Measurements from ENCODE around the gene UCHL3. TPM values are rescaled to one million over a fixed set of nuclear protein-coding genes. Genes with fewer than 3 reads are reported as not detected.

UCHL3 gene
- total RNA-seq, 1 experiment from 2014 or later, result 54.7 TPM

DNA sequence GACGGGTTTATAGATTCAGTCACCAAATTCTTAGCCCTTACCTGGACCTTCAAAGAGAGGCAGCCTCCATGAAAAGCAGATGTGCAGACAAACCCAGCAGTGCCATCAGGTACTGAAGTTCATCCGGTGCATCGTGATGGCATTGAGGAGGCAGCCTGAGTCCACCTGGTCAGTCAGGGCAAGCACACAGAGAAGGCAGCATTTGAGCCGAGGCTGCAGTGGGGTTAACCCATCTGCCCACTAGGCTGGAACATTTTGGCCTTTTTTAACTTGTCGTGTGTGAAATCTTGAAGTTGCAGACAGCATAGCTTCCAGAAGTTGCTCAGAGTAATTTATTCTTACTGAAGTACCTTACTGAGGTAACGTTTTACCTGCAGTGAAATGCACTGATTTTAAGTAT lies 91.4 kb downstream of the UCHL3 start:
- no TSS peak for BruUV-seq (replicated peaks)
- intact Hi-C loops (cut with micrococcal nuclease; ENCODE audit: unreplicated experiment), result no loop called here
- Histone ChIP-seq H3K36me3 (ENCODE audit: insufficient read depth, low read length, poor library complexity, severe bottlenecking) (no peaks in the 10 kb centered on the region), H3K27ac (ENCODE audit: low read depth, low read length, poor library complexity, severe bottlenecking) (no peak overlapping the region), H3K4me3 (ENCODE audit: low read depth, low read length, poor library complexity, severe bottlenecking) (no peak overlapping the region), H3K4me1 (ENCODE audit: insufficient read depth, low read length, poor library complexity, severe bottlenecking) (no peaks in the 10 kb centered on the region), H3K27me3 (replicated peaks; ENCODE audit: insufficient read depth, low read depth, low read length, poor library complexity) (peaks cover 20% of the 10 kb centered on the region), H3K9me3 (ENCODE audit: low read depth, low read length, poor library complexity, severe bottlenecking) (no peaks in the 10 kb centered on the region)
- TF ChIP-seq, protein P1, sequence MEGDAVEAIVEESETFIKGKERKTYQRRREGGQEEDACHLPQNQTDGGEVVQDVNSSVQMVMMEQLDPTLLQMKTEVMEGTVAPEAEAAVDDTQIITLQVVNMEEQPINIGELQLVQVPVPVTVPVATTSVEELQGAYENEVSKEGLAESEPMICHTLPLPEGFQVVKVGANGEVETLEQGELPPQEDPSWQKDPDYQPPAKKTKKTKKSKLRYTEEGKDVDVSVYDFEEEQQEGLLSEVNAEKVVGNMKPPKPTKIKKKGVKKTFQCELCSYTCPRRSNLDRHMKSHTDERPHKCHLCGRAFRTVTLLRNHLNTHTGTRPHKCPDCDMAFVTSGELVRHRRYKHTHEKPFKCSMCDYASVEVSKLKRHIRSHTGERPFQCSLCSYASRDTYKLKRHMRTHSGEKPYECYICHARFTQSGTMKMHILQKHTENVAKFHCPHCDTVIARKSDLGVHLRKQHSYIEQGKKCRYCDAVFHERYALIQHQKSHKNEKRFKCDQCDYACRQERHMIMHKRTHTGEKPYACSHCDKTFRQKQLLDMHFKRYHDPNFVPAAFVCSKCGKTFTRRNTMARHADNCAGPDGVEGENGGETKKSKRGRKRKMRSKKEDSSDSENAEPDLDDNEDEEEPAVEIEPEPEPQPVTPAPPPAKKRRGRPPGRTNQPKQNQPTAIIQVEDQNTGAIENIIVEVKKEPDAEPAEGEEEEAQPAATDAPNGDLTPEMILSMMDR (conservative IDR thresholded peaks at IDR 0.05; ENCODE audit: low read depth, low read length), result no peak
- no peak for TF ChIP-seq EZH2 (IDR thresholded peaks at IDR 0.05; ENCODE audit: borderline replicate concordance, low read depth, low read length, poor library complexity, severe bottlenecking)
- POLR2A ChIA-PET (ENCODE audit: low non-redundant PET), result no interaction called here
- CTCF ChIA-PET, result no interaction called here
- DNase-seq (ENCODE audit: low spot score), result no peak

DNA sequence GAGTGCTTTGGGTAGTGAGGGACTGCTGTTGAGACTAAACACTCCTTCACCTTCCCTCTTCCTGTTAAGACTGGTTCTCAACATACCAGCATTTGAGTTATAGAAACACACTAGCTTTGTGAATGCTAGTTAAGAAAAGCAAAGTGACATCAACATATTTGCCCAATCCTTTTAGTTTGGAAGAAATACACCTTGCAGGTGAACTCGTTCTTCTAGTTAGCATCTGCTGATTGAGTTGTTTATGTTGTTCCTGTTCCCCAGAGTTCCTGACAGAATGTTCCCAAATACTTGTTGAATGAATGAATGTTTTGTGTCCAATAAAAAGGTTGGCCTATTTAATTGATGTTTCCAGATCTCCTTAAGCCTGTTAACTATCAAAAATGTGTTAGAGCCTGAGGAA lies 93.6 kb downstream of the UCHL3 start:
- DNase-seq (ENCODE audit: low spot score), result no peak
- no peaks in the 10 kb centered on the region for H3K36me3 ChIP-seq (ENCODE audit: insufficient read depth, low read length, poor library complexity, severe bottlenecking)
- H3K27me3 ChIP-seq (replicated peaks; ENCODE audit: insufficient read depth, low read depth, low read length, poor library complexity), result peaks cover 1% of the 10 kb centered on the region
- intact Hi-C loops (cut with micrococcal nuclease; ENCODE audit: unreplicated experiment), result no loop called here
- POLR2A ChIA-PET (ENCODE audit: low non-redundant PET), result no interaction called here
- no TSS peak for BruUV-seq (replicated peaks)
- no peak overlapping the region for H3K4me3 ChIP-seq (ENCODE audit: low read depth, low read length, poor library complexity, severe bottlenecking)
- CTCF ChIA-PET, result no interaction called here
- H3K27ac ChIP-seq (ENCODE audit: low read depth, low read length, poor library complexity, severe bottlenecking), result no peak overlapping the region
- H3K9me3 ChIP-seq (ENCODE audit: low read depth, low read length, poor library complexity, severe bottlenecking), result no peaks in the 10 kb centered on the region
- no peaks in the 10 kb centered on the region for H3K4me1 ChIP-seq (ENCODE audit: insufficient read depth, low read length, poor library complexity, severe bottlenecking)
- TF ChIP-seq, protein P1 (conservative IDR thresholded peaks at IDR 0.05; ENCODE audit: low read depth, low read length), result no peak
- TF ChIP-seq EZH2 (IDR thresholded peaks at IDR 0.05; ENCODE audit: borderline replicate concordance, low read depth, low read length, poor library complexity, severe bottlenecking), result no peak

DNA sequence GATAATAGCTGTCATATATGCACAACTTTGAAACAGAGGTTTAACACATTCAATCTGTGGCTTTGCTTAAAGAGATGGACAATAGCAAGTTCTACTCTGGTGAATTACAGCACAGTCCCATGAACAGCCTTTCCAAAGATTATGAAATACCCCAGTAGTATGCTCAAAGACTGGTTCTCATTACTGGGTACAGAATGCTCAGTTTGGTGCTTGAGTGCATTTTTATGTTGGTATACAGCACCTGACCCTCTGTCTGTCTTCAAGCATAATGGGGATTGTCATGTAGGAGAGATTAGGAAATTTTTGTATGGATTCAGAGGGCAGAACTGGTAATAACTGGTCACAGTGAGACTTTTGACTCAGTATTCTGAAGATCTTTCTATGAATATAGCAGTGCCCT lies 94.1 kb downstream of the UCHL3 start:
- no peaks in the 10 kb centered on the region for H3K36me3 ChIP-seq (ENCODE audit: insufficient read depth, low read length, poor library complexity, severe bottlenecking)
- no peaks in the 10 kb centered on the region for H3K9me3 ChIP-seq (ENCODE audit: low read depth, low read length, poor library complexity, severe bottlenecking)
- H3K27me3 ChIP-seq (replicated peaks; ENCODE audit: insufficient read depth, low read depth, low read length, poor library complexity), result no peaks in the 10 kb centered on the region
- H3K27ac ChIP-seq (ENCODE audit: low read depth, low read length, poor library complexity, severe bottlenecking), result no peak overlapping the region
- no peak for TF ChIP-seq EZH2 (IDR thresholded peaks at IDR 0.05; ENCODE audit: borderline replicate concordance, low read depth, low read length, poor library complexity, severe bottlenecking)
- TF ChIP-seq, protein P1 (conservative IDR thresholded peaks at IDR 0.05; ENCODE audit: low read depth, low read length), result no peak
- POLR2A ChIA-PET (ENCODE audit: low non-redundant PET), result no interaction called here
- H3K4me1 ChIP-seq (ENCODE audit: insufficient read depth, low read length, poor library complexity, severe bottlenecking), result no peaks in the 10 kb centered on the region
- no peak for DNase-seq (ENCODE audit: low spot score)
- BruUV-seq (replicated peaks), result no TSS peak
- intact Hi-C loops (cut with micrococcal nuclease; ENCODE audit: unreplicated experiment), result no loop called here
- H3K4me3 ChIP-seq (ENCODE audit: low read depth, low read length, poor library complexity, severe bottlenecking), result no peak overlapping the region
- CTCF ChIA-PET, result no interaction called here
